Ammon's horn (tissue), 1 donor: ENCODE data around the gene ARHGEF25.
"Not testable (repeated sequence)": the region's sequence is repeated elsewhere in the genome, so short reads cannot be mapped to it uniquely, and the experiment has no call there.

ENCODE experiments used
- DNase-seq: peaks from one replicate; pipeline ENCODE4 v3.0.0-alpha.2; 2016; ENCODE audit warnings: low spot score

The ARHGEF25 gene

DNA sequence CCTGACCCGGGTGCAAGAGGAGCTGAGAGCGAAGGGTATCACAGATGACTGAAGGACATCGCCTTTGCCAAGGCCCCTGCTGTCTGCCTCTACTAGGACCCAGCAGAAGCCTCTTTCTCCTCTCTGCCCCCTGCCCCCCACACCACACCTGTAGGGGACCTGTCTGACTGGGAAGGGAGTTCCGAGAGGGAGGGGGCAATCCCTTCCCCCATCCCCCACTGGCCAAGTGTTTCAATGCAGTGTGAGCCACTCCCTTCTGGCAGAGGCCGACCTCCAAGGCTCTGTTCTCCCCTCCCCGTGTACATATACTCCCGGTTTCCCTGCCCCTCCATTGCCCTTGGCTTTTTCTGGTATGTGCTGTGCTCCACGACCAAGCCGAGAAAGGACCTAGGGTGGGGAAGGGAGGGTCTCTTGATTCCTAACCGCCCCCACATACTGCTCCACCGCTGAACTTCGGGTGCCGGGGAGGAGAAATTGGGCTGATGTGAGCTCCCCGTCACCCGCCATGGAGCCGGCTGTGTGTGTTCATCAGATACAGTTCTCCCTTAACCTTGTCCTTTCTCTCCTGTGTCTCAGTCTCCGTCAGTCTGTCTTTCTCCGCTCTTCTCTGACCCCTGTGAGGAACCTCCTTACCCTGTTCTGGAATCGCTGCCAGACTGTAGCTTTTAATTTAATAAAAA, 2.0 kb upstream of the ARHGEF25 start:
- DNase-seq: no peak

GRCh38 chr12:57609781-57610553, 1.3 kb upstream of the ARHGEF25 start:
- no peak for DNase-seq

DNA sequence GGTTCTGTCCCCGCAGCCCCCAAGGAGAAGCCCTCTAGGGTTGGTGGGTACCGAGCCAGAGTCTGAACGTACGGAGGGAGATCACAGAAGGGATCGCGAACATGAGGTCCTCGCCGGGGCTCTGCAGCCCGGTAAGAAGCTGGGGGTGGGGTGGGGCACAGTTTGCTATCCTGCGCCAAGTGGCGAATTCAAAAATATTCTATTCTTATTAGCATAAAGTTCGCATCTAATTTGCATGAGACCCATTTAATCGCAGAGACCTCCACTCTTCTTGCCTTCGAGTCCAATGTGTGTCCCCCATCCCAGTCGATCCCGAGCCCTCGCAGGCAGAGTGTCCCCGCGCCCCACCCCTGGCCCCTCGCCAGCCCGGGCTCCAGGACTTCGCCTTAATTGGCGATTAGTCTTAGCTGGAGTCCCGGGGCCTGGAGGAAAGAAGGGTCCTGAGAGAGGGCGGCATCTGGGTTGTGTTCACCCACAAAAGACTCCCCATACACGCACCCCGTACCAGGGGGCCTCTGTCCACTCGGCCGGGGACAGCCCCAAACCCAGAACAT, 604 bp upstream of the ARHGEF25 start:
- DNase-seq: no peak

DNA sequence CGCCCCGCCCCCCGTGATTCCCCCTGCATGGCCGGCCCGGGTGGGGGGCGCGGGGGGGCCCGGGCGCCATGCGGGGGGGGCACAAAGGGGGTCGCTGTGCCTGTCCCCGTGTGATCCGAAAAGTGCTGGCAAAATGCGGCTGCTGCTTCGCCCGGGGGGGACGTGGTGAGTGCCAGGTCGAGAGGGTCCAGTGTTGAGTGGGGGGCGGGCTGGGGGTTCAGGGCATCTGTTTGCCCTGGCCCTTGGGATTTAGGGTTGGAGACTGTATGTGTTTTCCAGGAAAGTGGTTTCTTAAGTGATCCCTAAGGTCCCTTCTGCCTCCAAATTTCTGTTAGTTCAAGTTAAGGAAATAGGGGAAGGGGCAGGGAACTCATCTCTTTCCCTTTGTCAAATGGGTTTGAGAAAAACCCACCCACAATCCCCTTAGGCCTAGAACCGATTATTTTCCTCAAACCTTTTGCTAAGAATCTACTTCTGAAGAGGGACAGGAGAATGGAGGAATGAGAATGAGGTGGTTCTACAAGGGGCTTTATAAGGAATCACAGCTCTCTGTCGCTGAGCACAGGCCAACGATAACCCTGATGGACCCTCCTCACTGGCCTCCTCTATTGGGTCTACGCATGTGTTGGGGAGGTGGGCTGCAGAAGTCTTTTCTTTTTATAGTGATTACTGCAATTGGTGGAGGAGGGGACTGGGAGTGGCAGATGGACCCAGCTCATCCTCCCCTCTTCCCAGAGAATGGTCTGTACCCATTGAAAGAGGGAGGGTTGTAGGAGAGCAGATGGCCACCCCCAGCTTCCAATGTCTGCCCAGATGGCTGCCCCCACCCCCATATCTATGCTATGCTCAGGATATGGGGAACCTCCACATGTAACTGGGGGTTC, 834 bp downstream of the ARHGEF25 start:
- no peak for DNase-seq

- no peak for DNase-seq
These were observed 1.6 kb downstream of the ARHGEF25 start for GRCh38 chr12:57612711-57613426.

- no peak for DNase-seq
These were observed 2.3 kb downstream of the ARHGEF25 start for GRCh38 chr12:57613427-57614109.

DNA sequence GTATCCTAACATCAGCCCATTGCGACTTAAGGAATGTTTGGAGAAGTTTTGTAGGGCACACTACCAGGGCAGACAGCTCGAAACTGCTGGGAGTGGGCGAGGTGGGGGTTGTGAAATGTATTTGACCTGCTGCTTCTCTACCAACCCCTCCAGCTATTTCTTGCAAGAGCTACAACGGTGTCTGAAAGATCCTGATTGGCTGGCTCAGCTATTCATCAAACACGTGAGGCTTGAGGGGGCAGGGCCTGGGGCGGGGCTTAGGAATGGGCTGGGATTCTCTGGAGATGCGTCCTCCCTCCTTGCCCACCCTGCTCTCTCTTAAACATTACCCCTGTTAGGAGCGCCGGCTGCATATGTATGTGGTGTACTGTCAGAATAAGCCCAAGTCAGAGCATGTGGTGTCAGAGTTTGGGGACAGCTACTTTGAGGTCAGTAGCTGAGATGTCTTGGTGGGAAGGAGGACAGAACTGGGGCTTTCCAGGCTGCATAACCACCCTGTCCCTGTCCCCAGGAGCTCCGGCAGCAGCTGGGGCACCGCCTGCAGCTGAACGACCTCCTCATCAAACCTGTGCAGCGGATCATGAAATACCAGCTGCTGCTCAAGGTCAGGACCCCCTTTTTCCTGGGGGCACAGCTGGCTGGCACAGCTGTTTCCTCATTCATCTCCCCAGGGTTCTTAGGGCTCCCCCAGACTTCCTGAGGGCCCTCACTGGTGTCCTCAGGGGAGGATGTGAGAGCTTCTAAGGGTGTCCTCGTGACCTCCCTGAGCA, 3.1 kb downstream of the ARHGEF25 start:
- no peak for DNase-seq

- DNase-seq: no peak
These were observed 3.8 kb downstream of the ARHGEF25 start for GRCh38 chr12:57614948-57615500.

GRCh38 chr12:57615637-57616036, 4.4 kb downstream of the ARHGEF25 start:
- no peak for DNase-seq

- no peak for DNase-seq
These were observed 5.3 kb downstream of the ARHGEF25 start for GRCh38 chr12:57616383-57617101.

GRCh38 chr12:57617942-57618341, 6.7 kb downstream of the ARHGEF25 start:
- no peak for DNase-seq

DNA sequence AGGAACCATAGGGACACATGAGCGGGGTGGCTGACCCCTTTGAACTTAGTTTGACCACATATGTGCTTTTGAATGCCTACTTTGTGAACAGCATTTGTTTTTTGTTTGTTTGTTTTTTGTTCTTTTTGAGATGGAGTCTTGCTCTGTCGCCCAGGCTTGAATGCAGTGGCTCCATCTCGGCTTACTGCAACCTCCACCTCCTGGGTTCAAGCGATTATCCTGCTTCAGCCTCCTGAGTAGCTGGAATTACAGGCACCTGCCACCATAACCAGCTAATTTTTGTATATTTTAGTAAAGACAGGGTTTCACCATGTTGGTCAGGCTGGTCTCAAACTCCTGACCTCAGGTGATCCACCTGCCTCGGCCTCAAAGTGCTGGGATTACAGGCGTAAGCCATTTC, 7.2 kb downstream of the ARHGEF25 start:
- not testable (repeated sequence) for DNase-seq

DNA sequence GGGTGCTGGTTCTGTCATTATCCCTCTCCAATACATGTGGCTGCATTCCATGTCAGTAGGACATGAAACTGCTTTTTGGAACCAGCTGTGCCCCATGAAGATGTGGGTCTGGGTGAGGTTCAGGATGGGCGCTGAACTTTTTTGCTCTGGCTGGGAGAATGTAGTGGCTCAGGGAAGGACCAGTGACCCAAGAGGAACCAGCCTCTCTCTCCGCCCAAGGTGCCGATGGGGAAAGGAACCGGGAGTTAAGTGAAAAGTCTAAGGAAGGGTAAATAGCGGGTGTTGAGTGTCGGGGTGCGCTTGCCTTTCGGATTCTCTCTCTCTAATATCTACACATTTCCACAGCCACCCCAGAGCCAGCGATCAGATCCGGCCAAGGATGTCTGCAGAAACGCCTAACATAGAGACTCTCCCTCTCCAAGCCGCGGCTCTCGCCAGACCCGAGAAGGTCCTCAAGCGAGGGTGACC, 7.8 kb downstream of the ARHGEF25 start:
- DNase-seq: no peak

DNA sequence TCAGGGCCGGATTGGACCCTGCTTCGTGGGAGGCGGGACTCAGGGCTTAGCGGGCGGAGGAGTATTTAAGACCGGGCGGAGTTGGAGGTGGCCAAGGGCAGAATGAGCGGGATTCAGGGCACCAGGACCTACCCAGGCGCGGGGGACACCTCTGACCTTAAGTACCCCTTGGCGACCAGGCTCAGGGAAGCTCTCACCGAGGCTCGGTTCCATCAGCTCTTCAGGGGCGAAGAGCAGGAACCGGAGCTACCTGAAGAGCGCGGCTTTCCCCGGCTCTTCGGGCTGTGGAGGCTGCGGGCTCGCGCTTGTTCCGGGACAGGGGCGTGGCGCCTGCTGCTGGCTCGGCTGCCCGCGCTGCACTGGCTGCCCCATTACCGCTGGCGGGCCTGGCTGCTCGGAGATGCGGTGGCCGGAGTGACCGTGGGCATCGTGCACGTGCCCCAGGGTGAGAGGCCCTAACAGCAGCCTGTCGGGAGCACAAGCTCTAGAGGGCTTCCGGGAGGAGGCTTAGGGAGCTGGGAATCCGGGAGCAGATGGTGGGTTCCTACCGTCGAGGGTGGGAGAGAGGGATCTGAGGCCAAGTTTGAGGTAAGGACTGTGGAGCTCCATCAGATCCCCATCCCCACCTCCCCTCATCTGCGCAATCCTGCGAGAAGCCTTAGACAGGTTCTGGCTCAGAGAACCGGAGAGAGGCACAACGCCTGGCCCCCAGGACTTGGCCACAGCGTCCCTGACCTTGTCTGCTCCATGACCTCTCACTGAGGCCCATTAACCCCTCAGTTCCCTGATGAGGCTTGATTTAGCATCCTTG, 8.4 kb downstream of the ARHGEF25 start:
- no peak for DNase-seq

- DNase-seq: no peak
These were observed 9.2 kb downstream of the ARHGEF25 start for GRCh38 chr12:57620245-57620935.

DNA sequence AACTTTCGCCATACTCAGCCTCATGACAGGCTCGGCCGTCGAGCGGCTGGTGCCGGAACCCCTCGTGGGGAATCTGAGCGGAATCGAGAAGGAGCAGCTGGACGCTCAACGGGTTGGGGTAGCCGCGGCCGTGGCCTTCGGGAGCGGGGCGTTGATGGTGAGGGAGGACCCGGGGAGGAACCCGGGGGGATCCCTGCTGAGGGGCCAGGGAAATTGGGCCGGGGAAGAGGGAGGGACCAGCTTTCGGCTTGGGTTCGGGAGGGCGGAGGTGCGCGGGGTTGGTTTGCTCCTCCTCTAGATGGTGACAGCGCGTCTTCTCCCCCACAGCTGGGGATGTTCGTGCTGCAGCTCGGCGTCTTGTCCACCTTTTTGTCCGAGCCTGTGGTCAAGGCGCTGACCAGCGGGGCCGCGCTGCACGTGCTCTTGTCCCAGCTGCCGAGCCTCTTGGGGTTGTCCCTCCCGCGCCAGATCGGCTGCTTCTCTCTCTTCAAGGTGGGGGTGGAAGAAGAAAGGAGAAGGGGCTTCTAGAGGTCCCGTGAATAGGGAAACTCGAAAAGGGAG, 9.8 kb downstream of the ARHGEF25 start:
- DNase-seq: no peak
